ENCODE data around the gene FPGS.
"Not testable (repeated sequence)": the region's sequence is repeated elsewhere in the genome, so short reads cannot be mapped to it uniquely, and the experiment has no call there.

FPGS gene

GRCh38 chr9:127780126-127780885 is 22.4 kb upstream of the FPGS start:
- H3K9me3 ChIP-seq (ENCODE audit: control insufficient read depth, low read length): no peaks in the 10 kb centered on the region
- no peak overlapping the region for H3K27ac ChIP-seq (ENCODE audit: low read depth, low read length, severe bottlenecking)
- H3K4me3 ChIP-seq (ENCODE audit: extremely low read depth, insufficient read depth, low read length, poor library complexity, severe bottlenecking): no peak overlapping the region
- WGBS, 2 experiments (ENCODE audit: insufficient coverage in 2 of 2): 78 to 82% methylated on average over 17 to 19 of the region's 20 CpGs
- H3K36me3 ChIP-seq (ENCODE audit: control insufficient read depth, insufficient read depth, low read length): no peaks in the 10 kb centered on the region
- peaks cover 23% of the 10 kb centered on the region for H3K4me1 ChIP-seq (ENCODE audit: control insufficient read depth, insufficient read depth, low read length, poor library complexity, severe bottlenecking)

- H3K4me3 ChIP-seq (ENCODE audit: extremely low read depth, insufficient read depth, low read length, poor library complexity, severe bottlenecking); H3K9me3 ChIP-seq (ENCODE audit: control insufficient read depth, low read length); H3K36me3 ChIP-seq (ENCODE audit: control insufficient read depth, insufficient read depth, low read length); H3K27ac ChIP-seq (ENCODE audit: low read depth, low read length, severe bottlenecking): not testable (repeated sequence)
- peaks cover 23% of the 10 kb centered on the region for H3K4me1 ChIP-seq (ENCODE audit: control insufficient read depth, insufficient read depth, low read length, poor library complexity, severe bottlenecking)
- 98 to 100% methylated on average over 4 to 5 of the region's 9 CpGs for WGBS, 2 experiments (ENCODE audit: insufficient coverage in 2 of 2)
Observed at GRCh38 chr9:127780909-127781308, 21.8 kb upstream of the FPGS start.

GRCh38 chr9:127781806-127782205 is 20.9 kb upstream of the FPGS start:
- peaks cover 15% of the 10 kb centered on the region for H3K4me1 ChIP-seq (ENCODE audit: control insufficient read depth, insufficient read depth, low read length, poor library complexity, severe bottlenecking)

GRCh38 chr9:127783111-127784008 is 19.3 kb upstream of the FPGS start:
- WGBS, 2 experiments (ENCODE audit: insufficient coverage in 2 of 2): 84 to 91% methylated on average over 13 to 17 of the region's 20 CpGs
- no peak overlapping the region for H3K4me3 ChIP-seq (ENCODE audit: extremely low read depth, insufficient read depth, low read length, poor library complexity, severe bottlenecking)
- no peak overlapping the region for H3K27ac ChIP-seq (ENCODE audit: low read depth, low read length, severe bottlenecking)
- H3K9me3 ChIP-seq (ENCODE audit: control insufficient read depth, low read length): no peaks in the 10 kb centered on the region
- H3K4me1 ChIP-seq (ENCODE audit: control insufficient read depth, insufficient read depth, low read length, poor library complexity, severe bottlenecking): peaks cover 28% of the 10 kb centered on the region
- H3K36me3 ChIP-seq (ENCODE audit: control insufficient read depth, insufficient read depth, low read length): peaks cover 17% of the 10 kb centered on the region

More at GRCh38 chr9:127781806-127782205, 20.9 kb upstream of the FPGS start:
- peaks cover 2% of the 10 kb centered on the region for H3K36me3 ChIP-seq (ENCODE audit: control insufficient read depth, insufficient read depth, low read length)
- no peaks in the 10 kb centered on the region for H3K9me3 ChIP-seq (ENCODE audit: control insufficient read depth, low read length)
- H3K27ac ChIP-seq (ENCODE audit: low read depth, low read length, severe bottlenecking): no peak overlapping the region
- no peak overlapping the region for H3K4me3 ChIP-seq (ENCODE audit: extremely low read depth, insufficient read depth, low read length, poor library complexity, severe bottlenecking)
- WGBS, 2 experiments (ENCODE audit: insufficient coverage in 2 of 2): 94 to 97% methylated on average over 2 to 3 of the region's 4 CpGs

- peaks cover 36% of the 10 kb centered on the region for H3K36me3 ChIP-seq (ENCODE audit: control insufficient read depth, insufficient read depth, low read length)
- WGBS, 2 experiments (ENCODE audit: insufficient coverage in 2 of 2): 0 to 1% methylated on average over 55 to 92 of the region's 123 CpGs
- H3K4me1 ChIP-seq (ENCODE audit: control insufficient read depth, insufficient read depth, low read length, poor library complexity, severe bottlenecking): peaks cover 21% of the 10 kb centered on the region
- no peak overlapping the region for H3K27ac ChIP-seq (ENCODE audit: low read depth, low read length, severe bottlenecking)
- peak overlapping the region; percentile 98 for H3K4me3 ChIP-seq (ENCODE audit: extremely low read depth, insufficient read depth, low read length, poor library complexity, severe bottlenecking)
- H3K9me3 ChIP-seq (ENCODE audit: control insufficient read depth, low read length): no peaks in the 10 kb centered on the region
Observed at GRCh38 chr9:127785023-127785932, 17.4 kb upstream of the FPGS start.

GRCh38 chr9:127785933-127786772 is 16.5 kb upstream of the FPGS start, which contains the start of gene CDK9:
Gene CDK9 (plus strand): TSS chr9:127786034. CDS start chr9:127786149, 115 bp downstream.
- Histone ChIP-seq H3K9me3 (ENCODE audit: control insufficient read depth, low read length) (no peaks in the 10 kb centered on the region), H3K27ac (ENCODE audit: low read depth, low read length, severe bottlenecking) (peak within 1 kb of the TSS; percentile 90), H3K4me3 (ENCODE audit: extremely low read depth, insufficient read depth, low read length, poor library complexity, severe bottlenecking) (peak within 1 kb of the TSS; percentile 98), H3K36me3 (ENCODE audit: control insufficient read depth, insufficient read depth, low read length) (peaks cover 45% of the 10 kb centered on the region), H3K4me1 (ENCODE audit: control insufficient read depth, insufficient read depth, low read length, poor library complexity, severe bottlenecking) (peaks cover 21% of the 10 kb centered on the region)
- 0 to 1% methylated on average over 53 to 54 of the region's 75 CpGs for WGBS, 2 experiments (ENCODE audit: insufficient coverage in 2 of 2)

- peaks cover 21% of the 10 kb centered on the region for H3K4me1 ChIP-seq (ENCODE audit: control insufficient read depth, insufficient read depth, low read length, poor library complexity, severe bottlenecking)
- H3K9me3 ChIP-seq (ENCODE audit: control insufficient read depth, low read length): no peaks in the 10 kb centered on the region
- H3K36me3 ChIP-seq (ENCODE audit: control insufficient read depth, insufficient read depth, low read length): peaks cover 51% of the 10 kb centered on the region
- 0% methylated on average over 3 of the region's 12 CpGs; no CpG with 5 or more reads in 1 of the 2 experiments for WGBS, 2 experiments (ENCODE audit: insufficient coverage in 2 of 2)
- peak overlapping the region; percentile 90 for H3K27ac ChIP-seq (ENCODE audit: low read depth, low read length, severe bottlenecking)
- peak overlapping the region; percentile 98 for H3K4me3 ChIP-seq (ENCODE audit: extremely low read depth, insufficient read depth, low read length, poor library complexity, severe bottlenecking)
Observed at GRCh38 chr9:127786773-127787104, 15.9 kb upstream of the FPGS start.

- H3K9me3 ChIP-seq (ENCODE audit: control insufficient read depth, low read length): no peaks in the 10 kb centered on the region
- no peak overlapping the region for H3K4me3 ChIP-seq (ENCODE audit: extremely low read depth, insufficient read depth, low read length, poor library complexity, severe bottlenecking)
- peaks cover 14% of the 10 kb centered on the region for H3K4me1 ChIP-seq (ENCODE audit: control insufficient read depth, insufficient read depth, low read length, poor library complexity, severe bottlenecking)
- H3K27ac ChIP-seq (ENCODE audit: low read depth, low read length, severe bottlenecking): no peak overlapping the region
- 92 to 95% methylated on average over 19 to 24 of the region's 26 CpGs for WGBS, 2 experiments (ENCODE audit: insufficient coverage in 2 of 2)
- peaks cover 68% of the 10 kb centered on the region for H3K36me3 ChIP-seq (ENCODE audit: control insufficient read depth, insufficient read depth, low read length)
Observed at GRCh38 chr9:127788337-127789011, 14.2 kb upstream of the FPGS start.

- no peak overlapping the region for H3K27ac ChIP-seq (ENCODE audit: low read depth, low read length, severe bottlenecking)
- WGBS, 2 experiments (ENCODE audit: insufficient coverage in 2 of 2): 95 to 99% methylated on average over 22 to 25 of the region's 25 CpGs
- peaks cover 75% of the 10 kb centered on the region for H3K36me3 ChIP-seq (ENCODE audit: control insufficient read depth, insufficient read depth, low read length)
- H3K4me1 ChIP-seq (ENCODE audit: control insufficient read depth, insufficient read depth, low read length, poor library complexity, severe bottlenecking): peaks cover 14% of the 10 kb centered on the region
- no peak overlapping the region for H3K4me3 ChIP-seq (ENCODE audit: extremely low read depth, insufficient read depth, low read length, poor library complexity, severe bottlenecking)
- H3K9me3 ChIP-seq (ENCODE audit: control insufficient read depth, low read length): no peaks in the 10 kb centered on the region
Observed at GRCh38 chr9:127789179-127789578, 13.5 kb upstream of the FPGS start.

Data from mesodermal cell (in vitro differentiated cells).